Measurements from ENCODE around the gene LRFN3. TPM values are rescaled to one million over a fixed set of nuclear protein-coding genes. Genes with fewer than 3 reads are reported as not detected.

Gene LRFN3
- total and polyA plus RNA-seq, 5 experiments from 2014 or later: 0.62 to 11.4 (median 1.4) TPM

Other genes starting within 250 kb of the LRFN3 start
- under 1 TPM; 0.21 to 0.36 TPM for gene ZBTB32, start 231.8 kb upstream of the LRFN3 start, total RNA-seq
- under 1 TPM; 0.15 to 0.68 (median 0.43) TPM for gene ZBTB32, start 231.8 kb upstream of the LRFN3 start, polyA plus RNA-seq
- gene KMT2B, start 218.4 kb upstream of the LRFN3 start, total RNA-seq: 10 to 100 TPM; 73.9 to 79.2 TPM
- gene KMT2B, start 218.4 kb upstream of the LRFN3 start, polyA plus RNA-seq: 1 to 10 TPM in 1 of 3 donors, under 1 TPM in 2; 0.60 to 2.8 (median 0.83) TPM
- gene IGFLR1, start 193.9 kb upstream of the LRFN3 start, total RNA-seq: 10 to 100 TPM; 79.8 to 82.5 TPM
- gene IGFLR1, start 193.9 kb upstream of the LRFN3 start, polyA plus RNA-seq: 10 to 100 TPM; 70.2 to 92.7 (median 92.6) TPM
- 10 to 100 TPM; 52.7 to 53.1 TPM for gene U2AF1L4, start 191.0 kb upstream of the LRFN3 start, total RNA-seq
- gene U2AF1L4, start 191.0 kb upstream of the LRFN3 start, polyA plus RNA-seq: 10 to 100 TPM; 43.1 to 93.1 (median 76.6) TPM
- gene PSENEN, start 190.7 kb upstream of the LRFN3 start, total RNA-seq: 10 to 100 TPM; 23.0 to 26.2 TPM
- gene PSENEN, start 190.7 kb upstream of the LRFN3 start, polyA plus RNA-seq: 10 to 100 TPM; 68.7 to 76.5 (median 71.2) TPM
- 10 to 100 TPM; 14.0 to 16.6 TPM for gene LIN37, start 187.8 kb upstream of the LRFN3 start, total RNA-seq
- 10 to 100 TPM in 1 of 3 donors, 1 to 10 TPM in 2; 5.4 to 15.5 (median 8.1) TPM for gene LIN37, start 187.8 kb upstream of the LRFN3 start, polyA plus RNA-seq
- gene HSPB6, start 179.3 kb upstream of the LRFN3 start, total RNA-seq: not detected
- not detected for gene HSPB6, start 179.3 kb upstream of the LRFN3 start, polyA plus RNA-seq
- gene PROSER3, start 178.2 kb upstream of the LRFN3 start, total RNA-seq: 10 to 100 TPM; 42.0 to 43.5 TPM
- gene PROSER3, start 178.2 kb upstream of the LRFN3 start, polyA plus RNA-seq: 1 to 10 TPM; 3.4 to 7.4 (median 5.8) TPM
- 10 to 100 TPM in 1 of 2 experiments, 1 to 10 TPM in 1; 8.7 to 11.1 TPM for gene ARHGAP33, start 160.8 kb upstream of the LRFN3 start, total RNA-seq
- gene ARHGAP33, start 160.8 kb upstream of the LRFN3 start, polyA plus RNA-seq: under 1 TPM in 1 of 3 donors, not detected in 2; 0.13 TPM
- not detected for gene PRODH2, start 123.5 kb upstream of the LRFN3 start, total RNA-seq
- gene PRODH2, start 123.5 kb upstream of the LRFN3 start, polyA plus RNA-seq: not detected
- under 1 TPM in 1 of 2 experiments, not detected in 1; 0.27 TPM for gene NPHS1, start 83.9 kb upstream of the LRFN3 start, total RNA-seq
- under 1 TPM in 1 of 3 donors, not detected in 2; 0.50 TPM for gene NPHS1, start 83.9 kb upstream of the LRFN3 start, polyA plus RNA-seq
- under 1 TPM; 0.96 to 0.99 TPM for gene KIRREL2, start 79.5 kb upstream of the LRFN3 start, total RNA-seq
- under 1 TPM; 0.16 to 0.77 (median 0.35) TPM for gene KIRREL2, start 79.5 kb upstream of the LRFN3 start, polyA plus RNA-seq
- not detected for gene APLP1, start 67.8 kb upstream of the LRFN3 start, total RNA-seq
- gene APLP1, start 67.8 kb upstream of the LRFN3 start, polyA plus RNA-seq: not detected
- 10 to 100 TPM; 42.7 to 48.7 TPM for gene NFKBID, start 35.8 kb upstream of the LRFN3 start, total RNA-seq
- 1 to 10 TPM; 1.2 to 2.8 (median 2.5) TPM for gene NFKBID, start 35.8 kb upstream of the LRFN3 start, polyA plus RNA-seq
- gene HCST, start 33.8 kb upstream of the LRFN3 start, total RNA-seq: 10 to 100 TPM; 85.7 to 87.7 TPM
- gene HCST, start 33.8 kb upstream of the LRFN3 start, polyA plus RNA-seq: 1,000 to 10,000 TPM; 1,254 to 1,751 (median 1,469) TPM
- 1 to 10 TPM; 3.1 to 5.8 TPM for gene TYROBP, start 28.1 kb upstream of the LRFN3 start, total RNA-seq
- gene TYROBP, start 28.1 kb upstream of the LRFN3 start, polyA plus RNA-seq: 10 to 100 TPM in 1 of 3 donors, 1 to 10 TPM in 2; 4.4 to 72.6 (median 5.6) TPM
- gene SDHAF1, start 58.8 kb downstream of the LRFN3 start, total RNA-seq: 10 to 100 TPM; 19.4 to 24.2 TPM
- 10 to 100 TPM; 31.9 to 50.9 (median 34.9) TPM for gene SDHAF1, start 58.8 kb downstream of the LRFN3 start, polyA plus RNA-seq
- 1 to 10 TPM; 3.5 to 4.7 TPM for gene SYNE4, start 72.4 kb downstream of the LRFN3 start, total RNA-seq
- under 1 TPM in 1 of 3 donors, not detected in 2; 0.19 TPM for gene SYNE4, start 72.4 kb downstream of the LRFN3 start, polyA plus RNA-seq
- 10 to 100 TPM; 58.1 to 65.5 TPM for gene ALKBH6, start 77.8 kb downstream of the LRFN3 start, total RNA-seq
- gene ALKBH6, start 77.8 kb downstream of the LRFN3 start, polyA plus RNA-seq: 10 to 100 TPM; 18.7 to 25.6 (median 21.9) TPM
- 1 to 10 TPM; 1.3 to 1.7 TPM for gene CLIP3, start 96.5 kb downstream of the LRFN3 start, total RNA-seq
- gene CLIP3, start 96.5 kb downstream of the LRFN3 start, polyA plus RNA-seq: 1 to 10 TPM in 2 of 3 donors, not detected in 1; 1.4 to 2.6 TPM
- 1 to 10 TPM; 3.6 to 4.6 TPM for gene THAP8, start 117.9 kb downstream of the LRFN3 start, total RNA-seq
- 1 to 10 TPM; 2.4 to 7.2 (median 5.3) TPM for gene THAP8, start 117.9 kb downstream of the LRFN3 start, polyA plus RNA-seq
- 1 to 10 TPM; 2.0 to 2.5 TPM for gene WDR62, start 118.5 kb downstream of the LRFN3 start, total RNA-seq
- gene WDR62, start 118.5 kb downstream of the LRFN3 start, polyA plus RNA-seq: under 1 TPM in 2 of 3 donors, not detected in 1; 0.13 to 0.23 TPM
- gene OVOL3, start 174.8 kb downstream of the LRFN3 start, total RNA-seq: not detected
- not detected for gene OVOL3, start 174.8 kb downstream of the LRFN3 start, polyA plus RNA-seq
- gene POLR2I, start 178.5 kb downstream of the LRFN3 start, total RNA-seq: 10 to 100 TPM; 37.2 to 48.8 TPM
- 100 to 1,000 TPM; 124 to 168 (median 149) TPM for gene POLR2I, start 178.5 kb downstream of the LRFN3 start, polyA plus RNA-seq
- gene TBCB, start 179.1 kb downstream of the LRFN3 start, total RNA-seq: 100 to 1,000 TPM; 111 to 120 TPM
- gene TBCB, start 179.1 kb downstream of the LRFN3 start, polyA plus RNA-seq: 100 to 1,000 TPM; 169 to 208 (median 179) TPM
- 100 to 1,000 TPM; 228 to 239 TPM for gene CAPNS1, start 203.7 kb downstream of the LRFN3 start, total RNA-seq
- gene CAPNS1, start 203.7 kb downstream of the LRFN3 start, polyA plus RNA-seq: 100 to 1,000 TPM in 1 of 3 donors, 10 to 100 TPM in 2; 93.4 to 137 (median 100.0) TPM
- not detected for gene COX7A1, start 216.1 kb downstream of the LRFN3 start, total RNA-seq
- not detected for gene COX7A1, start 216.1 kb downstream of the LRFN3 start, polyA plus RNA-seq

All from naive thymus-derived CD8-positive, alpha-beta T cell (primary cell).